ENCODE results near the gene KEL.

- TF ChIP-seq MAFK (IDR thresholded peaks at IDR 0.05; ENCODE audit: low read depth, low read length) (no peak), CTCF (conservative IDR thresholded peaks at IDR 0.05; ENCODE audit: low read depth, low read length) (no peak), POLR2A (IDR thresholded peaks at IDR 0.05; ENCODE audit: low read depth, low read length) (no peak), RAD21 (IDR thresholded peaks at IDR 0.05; ENCODE audit: low read length) (no peak), RCOR1 (IDR thresholded peaks at IDR 0.05; ENCODE audit: insufficient replicate concordance, low read length) (no peak), RFX5 (IDR thresholded peaks at IDR 0.05; ENCODE audit: low read depth, low read length) (no peak), CEBPB (IDR thresholded peaks at IDR 0.05; ENCODE audit: low read depth, low read length) (no peak), MXI1 (IDR thresholded peaks at IDR 0.05; ENCODE audit: borderline replicate concordance, low read depth, low read length) (no peak), CHD1 (IDR thresholded peaks at IDR 0.05; ENCODE audit: low read depth, low read length) (no peak), FOS (IDR thresholded peaks at IDR 0.05; ENCODE audit: low read depth, low read length) (no peak), NFE2L2 (IDR thresholded peaks at IDR 0.05; ENCODE audit: low read depth, low read length) (no peak), MAZ (IDR thresholded peaks at IDR 0.05; ENCODE audit: borderline replicate concordance, low read depth, low read length) (no peak)
- TF ChIP-seq, protein P1, sequence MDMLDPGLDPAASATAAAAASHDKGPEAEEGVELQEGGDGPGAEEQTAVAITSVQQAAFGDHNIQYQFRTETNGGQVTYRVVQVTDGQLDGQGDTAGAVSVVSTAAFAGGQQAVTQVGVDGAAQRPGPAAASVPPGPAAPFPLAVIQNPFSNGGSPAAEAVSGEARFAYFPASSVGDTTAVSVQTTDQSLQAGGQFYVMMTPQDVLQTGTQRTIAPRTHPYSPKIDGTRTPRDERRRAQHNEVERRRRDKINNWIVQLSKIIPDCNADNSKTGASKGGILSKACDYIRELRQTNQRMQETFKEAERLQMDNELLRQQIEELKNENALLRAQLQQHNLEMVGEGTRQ (IDR thresholded peaks at IDR 0.05; ENCODE audit: low read depth, low read length), result no peak
Observed at GRCh38 chr7:142932386-142933091, 29.6 kb downstream of the KEL start.
